GM19351 (cell line): ENCODE results near the gene MAML2.
A peak's percentile ranks its signal among the peaks of the same experiment; 100 is the strongest.

Experiments used
- ATAC-seq: cut with Tn5 transposase; IDR thresholded peaks from one replicate; pipeline ENCODE4 v1.9.1; 2021; ENCODE audit warnings: mild to moderate bottlenecking, moderate library complexity; ENCODE audit not compliant: unreplicated experiment

MAML2 gene

GRCh38 chr11:96139691-96140090, 203.3 kb downstream of the MAML2 start:
- no peak for ATAC-seq

- no peak for ATAC-seq
Measured at GRCh38 chr11:96137373-96137772, 205.6 kb downstream of the MAML2 start.

GRCh38 chr11:96136613-96137298, 206.2 kb downstream of the MAML2 start:
- no peak for ATAC-seq

- no peak for ATAC-seq
Measured at GRCh38 chr11:96134602-96135001, 208.4 kb downstream of the MAML2 start.

- ATAC-seq: no peak
Measured at GRCh38 chr11:96132437-96132836, 210.6 kb downstream of the MAML2 start.

- ATAC-seq: peak; percentile 45
Measured at GRCh38 chr11:96130061-96130620, 212.9 kb downstream of the MAML2 start.

GRCh38 chr11:96127596-96127959, 215.4 kb downstream of the MAML2 start:
- no peak for ATAC-seq

- ATAC-seq: peak; percentile 40
Measured at GRCh38 chr11:96126917-96127595, 215.9 kb downstream of the MAML2 start.

GRCh38 chr11:96125400-96125799, 217.6 kb downstream of the MAML2 start:
- ATAC-seq: no peak

GRCh38 chr11:96124155-96124554, 218.8 kb downstream of the MAML2 start:
- ATAC-seq: no peak

- no peak for ATAC-seq
Measured at GRCh38 chr11:96123301-96123700, 219.7 kb downstream of the MAML2 start.

- ATAC-seq: no peak
Measured at GRCh38 chr11:96122601-96123074, 220.4 kb downstream of the MAML2 start.

GRCh38 chr11:96119211-96119610, 223.8 kb downstream of the MAML2 start:
- no peak for ATAC-seq

- no peak for ATAC-seq
Measured at GRCh38 chr11:96116376-96116775, 226.6 kb downstream of the MAML2 start.

- ATAC-seq: peak; percentile 30
Measured at GRCh38 chr11:96114178-96115064, 228.6 kb downstream of the MAML2 start.

- ATAC-seq: no peak
Measured at GRCh38 chr11:96113193-96113681, 229.8 kb downstream of the MAML2 start.

GRCh38 chr11:96112192-96113128, 230.5 kb downstream of the MAML2 start:
- ATAC-seq: peak; percentile 96

GRCh38 chr11:96111308-96111707, 231.7 kb downstream of the MAML2 start:
- no peak for ATAC-seq

GRCh38 chr11:96110302-96110701, 232.7 kb downstream of the MAML2 start:
- ATAC-seq: no peak
